Stomach (tissue), 4 donors: ENCODE results near the gene PDE4D.

ENCODE experiments used
- CTCF ChIP-seq, 7 experiments: fragments of 450-650 bp in 4 of 7; fragments of 200-600 bp in 3 of 7; sonication (generic) in 3 of 7; IDR thresholded peaks; one replicate each; pipeline ENCODE4 v1.5.1; 2016 to 2019; ENCODE audit warnings: antibody characterized with exemption in 7 of 7, control low read depth in 2 of 7, mild to moderate bottlenecking in 1 of 7
- POLR2AphosphoS5 ChIP-seq, 3 donors: sonication (generic); formaldehyde crosslinking; IDR thresholded peaks; one replicate each; pipeline ENCODE4 v1.6.1; 2016; ENCODE audit warnings: antibody characterized with exemption in 3 of 3

- no peak for TF ChIP-seq CTCF (IDR thresholded peaks at IDR 0.05)
- TF ChIP-seq POLR2AphosphoS5 (IDR thresholded peaks at IDR 0.05), result no peak
These were observed 377.4 kb downstream of the PDE4D start for GRCh38 chr5:59516161-59516560.
